Upper lobe of right lung (tissue), 1 donor: ENCODE results near the gene IL17RC. TPM values are rescaled to one million over a fixed set of nuclear protein-coding genes. Genes with fewer than 3 reads are reported as not detected.
"Not testable (repeated sequence)": the region's sequence is repeated elsewhere in the genome, so short reads cannot be mapped to it uniquely, and the experiment has no call there.

Experiments used
- ATAC-seq: fragments of 200-7000 bp; cut with Tn5 transposase; one replicate; pipeline ENCODE4 v1.9.1; 2020; ENCODE audit warnings: mild to moderate bottlenecking, moderate library complexity
- DNase-seq: peaks from one replicate; pipeline ENCODE4 v3.0.0-alpha.2; 2020
- H3K27ac ChIP-seq: fragments of 200-600 bp; one replicate; pipeline ENCODE4 v1.8.0; 2022
- H3K27me3 ChIP-seq: fragments of 200-600 bp; one replicate; pipeline ENCODE4 v1.8.0; 2022; ENCODE audit warnings: mild to moderate bottlenecking
- H3K36me3 ChIP-seq: fragments of 200-600 bp; one replicate; pipeline ENCODE4 v1.8.0; 2022
- H3K4me1 ChIP-seq: fragments of 200-600 bp; one replicate; pipeline ENCODE4 v1.8.0; 2022
- H3K4me3 ChIP-seq: fragments of 200-600 bp; one replicate; pipeline ENCODE4 v1.8.0; 2022; ENCODE audit warnings: mild to moderate bottlenecking
- H3K9me3 ChIP-seq: fragments of 200-600 bp; one replicate; pipeline ENCODE4 v1.8.0; 2022
- CTCF ChIP-seq: fragments of 200-600 bp; IDR thresholded peaks from one replicate; pipeline ENCODE4 v1.8.0; 2022; ENCODE audit warnings: antibody characterized with exemption
- intact Hi-C: fragments of 100-400 bp; cut with DNase I; formaldehyde crosslinking; loops from one replicate; pipeline ENCODE4 v1.11.0; 2022
- total RNA-seq: library from RNA; stranded (reverse); fragmentation: NEBNext Ultra II Directional; extraction: Animal tissue kit (Norgen Biotek cat#: 25700); gene quantifications from one replicate; pipeline ENCODE4 v1.2.1, GENCODE V29; 2021
- donor health status: DM: no; HTN: yes; CAD: no; lungs with severe emphysema.

The IL17RC gene
- total RNA-seq, 1 donor from 2014 or later, result 26.9 TPM

GRCh38 chr3:9934993-9935392, 18.1 kb downstream of the IL17RC start:
- Histone ChIP-seq H3K27me3 (no peaks in the 10 kb centered on the region), H3K4me1 (peaks cover 26% of the 10 kb centered on the region), H3K27ac (peak overlapping the region; percentile 89), H3K4me3 (peak overlapping the region; percentile 80), H3K36me3 (peaks cover 33% of the 10 kb centered on the region), H3K9me3 (no peaks in the 10 kb centered on the region)
- intact Hi-C loops, result no loop called here
- ATAC-seq, result no peak
- no peak for TF ChIP-seq CTCF
- no peak for DNase-seq

- no peak for TF ChIP-seq CTCF
- peaks cover 26% of the 10 kb centered on the region for H3K4me1 ChIP-seq
- no peak for DNase-seq
- no peak overlapping the region for H3K27ac ChIP-seq
- intact Hi-C loops, result no loop called here
- ATAC-seq, result no peak
- no peak overlapping the region for H3K4me3 ChIP-seq
- no peaks in the 10 kb centered on the region for H3K27me3 ChIP-seq
- H3K36me3 ChIP-seq, result peaks cover 34% of the 10 kb centered on the region
- no peaks in the 10 kb centered on the region for H3K9me3 ChIP-seq
These were observed 19.1 kb downstream of the IL17RC start for GRCh38 chr3:9935966-9936510.

DNA sequence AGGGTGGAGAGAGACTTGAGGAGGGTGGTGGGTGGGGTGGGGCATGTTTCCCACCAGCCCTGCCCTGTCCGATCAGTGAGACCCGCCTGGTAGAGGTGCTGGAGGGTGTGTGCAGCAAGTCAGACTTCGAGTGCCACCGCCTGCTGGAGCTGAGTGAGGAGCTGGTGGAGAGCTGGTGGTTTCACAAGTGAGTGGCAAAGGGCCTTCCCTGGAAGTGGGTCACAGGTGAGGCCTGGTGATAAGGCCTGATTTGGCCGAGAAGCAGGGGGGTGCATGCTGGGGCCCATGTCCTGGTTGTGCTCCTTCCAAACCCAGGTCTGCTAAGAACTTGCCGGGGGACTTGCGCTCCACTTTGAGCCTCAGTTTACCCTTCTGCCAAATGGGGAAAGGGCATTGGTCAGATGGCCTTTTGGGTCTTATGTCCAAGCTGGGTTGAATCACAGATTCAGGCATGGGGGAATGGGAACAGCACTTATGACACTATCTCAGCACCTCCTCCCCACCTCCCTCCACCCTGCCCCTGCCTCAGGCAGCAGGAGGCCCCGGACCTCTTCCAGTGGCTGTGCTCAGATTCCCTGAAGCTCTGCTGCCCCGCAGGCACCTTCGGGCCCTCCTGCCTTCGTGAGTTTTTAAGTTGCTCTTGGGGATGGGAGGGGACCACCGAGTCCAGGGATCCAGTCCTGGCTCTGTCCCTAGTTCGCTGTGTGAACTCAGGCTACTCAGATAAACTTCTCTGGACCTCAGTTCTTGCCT, 20.8 kb downstream of the IL17RC start:
- H3K27ac ChIP-seq, result no peak overlapping the region
- ATAC-seq, result no peak
- TF ChIP-seq CTCF, result no peak
- H3K9me3 ChIP-seq, result no peaks in the 10 kb centered on the region
- no peaks in the 10 kb centered on the region for H3K27me3 ChIP-seq
- H3K36me3 ChIP-seq, result peaks cover 42% of the 10 kb centered on the region
- intact Hi-C loops, result no loop called here
- no peak overlapping the region for H3K4me3 ChIP-seq
- H3K4me1 ChIP-seq, result peaks cover 20% of the 10 kb centered on the region
- no peak for DNase-seq

GRCh38 chr3:9938966-9939365, 22.1 kb downstream of the IL17RC start:
- Histone ChIP-seq H3K4me1 (peaks cover 20% of the 10 kb centered on the region), H3K36me3 (peaks cover 42% of the 10 kb centered on the region), H3K4me3 (no peak overlapping the region), H3K27ac (no peak overlapping the region), H3K27me3 (no peaks in the 10 kb centered on the region), H3K9me3 (no peaks in the 10 kb centered on the region)
- intact Hi-C loops, result no loop called here
- no peak for TF ChIP-seq CTCF
- ATAC-seq (no peak), DNase-seq (no peak)

- peak; percentile 22 for DNase-seq
- H3K4me3 ChIP-seq, intact Hi-C loops, H3K27me3 ChIP-seq, H3K9me3 ChIP-seq, H3K27ac ChIP-seq, ATAC-seq: not testable (repeated sequence)
- peaks cover 12% of the 10 kb centered on the region for H3K4me1 ChIP-seq
- H3K36me3 ChIP-seq, result peaks cover 42% of the 10 kb centered on the region
These were observed 23.0 kb downstream of the IL17RC start for GRCh38 chr3:9939906-9940305.

GRCh38 chr3:9940746-9941145, 23.8 kb downstream of the IL17RC start:
- TF ChIP-seq CTCF, result no peak
- ATAC-seq (no peak), DNase-seq (peak; percentile 63)
- intact Hi-C loops, result no loop called here
- H3K9me3 ChIP-seq, result no peaks in the 10 kb centered on the region
- no peaks in the 10 kb centered on the region for H3K27me3 ChIP-seq
- H3K4me1 ChIP-seq, result peaks cover 5% of the 10 kb centered on the region
- H3K4me3 ChIP-seq, result no peak overlapping the region
- peaks cover 41% of the 10 kb centered on the region for H3K36me3 ChIP-seq
- no peak overlapping the region for H3K27ac ChIP-seq
